ENCODE results near the gene RSRP1. TPM values are rescaled to one million over a fixed set of nuclear protein-coding genes. Genes with fewer than 3 reads are reported as not detected.
A peak's percentile ranks its signal among the peaks of the same experiment; 100 is the strongest.

RSRP1 gene
- total RNA-seq, 1 experiment from 2014 or later, result 55.1 TPM

DNA sequence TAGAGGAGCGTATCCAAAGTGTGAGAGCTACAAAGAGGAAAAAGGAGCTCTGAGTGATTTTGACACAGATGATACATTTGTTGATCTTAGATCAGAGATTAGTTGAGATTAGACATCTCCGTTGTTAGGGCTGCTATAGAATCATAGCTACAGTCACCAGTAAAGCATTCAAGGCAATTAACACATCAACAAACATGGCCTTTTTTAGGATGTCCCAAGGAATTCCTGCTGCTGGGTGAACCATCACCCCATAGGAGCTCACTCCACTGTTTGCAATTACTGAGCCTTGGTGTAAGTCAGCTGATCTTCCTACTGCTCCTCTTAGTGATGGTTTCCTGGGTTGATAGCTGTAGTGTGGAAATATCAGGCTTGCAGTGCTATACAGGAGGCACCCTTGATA lies 6.7 kb upstream of the RSRP1 start:
- H2BK15ac ChIP-seq (ENCODE audit: low read depth, low read length), result no peak overlapping the region
- peaks cover 3% of the 10 kb centered on the region; the same call in 1 of the 2 replicates for H3K4me1 ChIP-seq (ENCODE audit: insufficient read depth, low read length)
- H2AK5ac ChIP-seq (ENCODE audit: insufficient read length, low read length), result no peak overlapping the region
- H2BK120ac ChIP-seq (ENCODE audit: low read depth, low read length, poor library complexity, severe bottlenecking), result no peak overlapping the region
- H4K5ac ChIP-seq (ENCODE audit: insufficient read length, low read depth, low read length), result no peak overlapping the region
- H3K4me2 ChIP-seq (ENCODE audit: insufficient read depth, insufficient read length, low read length), result no peak overlapping the region
- no peak overlapping the region for H3K18ac ChIP-seq (ENCODE audit: insufficient read length, low read depth, low read length)
- no peak overlapping the region for H4K8ac ChIP-seq (replicated peaks; ENCODE audit: insufficient read length, low read depth, low read length)
- no peaks in the 10 kb centered on the region for H4K20me1 ChIP-seq (ENCODE audit: control insufficient read depth, insufficient read depth, insufficient read length)
- Mint-ChIP-seq H3K9me3 (no peaks in the 10 kb centered on the region), H3K27me3 (ENCODE audit: low read depth) (no peaks in the 10 kb centered on the region), H3K27ac (peak overlapping the region; percentile 12 to 44 (median 12); a peak in 4 of 7 replicates), H3K4me1 (peaks cover 25% of the 10 kb centered on the region in 2 experiments), H3K36me3 (ENCODE audit: insufficient read depth in 1 of 3, low read depth in 3 of 3) (no peaks in the 10 kb centered on the region), H3K4me3 (peak overlapping the region in 1 of 2 experiments; percentile 11; a peak in 2 of 5 replicates)
- H3K14ac ChIP-seq (ENCODE audit: insufficient read depth, low read length), result no peak overlapping the region
- H3K79me1 ChIP-seq (ENCODE audit: insufficient read depth, low read depth, low read length, poor library complexity, severe bottlenecking), result no peaks in the 10 kb centered on the region
- no peak overlapping the region for H3K56ac ChIP-seq (ENCODE audit: insufficient read length, low read depth, low read length)
- no peak overlapping the region for H2BK5ac ChIP-seq (ENCODE audit: insufficient read length, low read length)
- no peak overlapping the region for H3K4ac ChIP-seq (ENCODE audit: low read depth, low read length)
- TF ChIP-seq, protein P1, sequence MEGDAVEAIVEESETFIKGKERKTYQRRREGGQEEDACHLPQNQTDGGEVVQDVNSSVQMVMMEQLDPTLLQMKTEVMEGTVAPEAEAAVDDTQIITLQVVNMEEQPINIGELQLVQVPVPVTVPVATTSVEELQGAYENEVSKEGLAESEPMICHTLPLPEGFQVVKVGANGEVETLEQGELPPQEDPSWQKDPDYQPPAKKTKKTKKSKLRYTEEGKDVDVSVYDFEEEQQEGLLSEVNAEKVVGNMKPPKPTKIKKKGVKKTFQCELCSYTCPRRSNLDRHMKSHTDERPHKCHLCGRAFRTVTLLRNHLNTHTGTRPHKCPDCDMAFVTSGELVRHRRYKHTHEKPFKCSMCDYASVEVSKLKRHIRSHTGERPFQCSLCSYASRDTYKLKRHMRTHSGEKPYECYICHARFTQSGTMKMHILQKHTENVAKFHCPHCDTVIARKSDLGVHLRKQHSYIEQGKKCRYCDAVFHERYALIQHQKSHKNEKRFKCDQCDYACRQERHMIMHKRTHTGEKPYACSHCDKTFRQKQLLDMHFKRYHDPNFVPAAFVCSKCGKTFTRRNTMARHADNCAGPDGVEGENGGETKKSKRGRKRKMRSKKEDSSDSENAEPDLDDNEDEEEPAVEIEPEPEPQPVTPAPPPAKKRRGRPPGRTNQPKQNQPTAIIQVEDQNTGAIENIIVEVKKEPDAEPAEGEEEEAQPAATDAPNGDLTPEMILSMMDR (conservative IDR thresholded peaks at IDR 0.05), result no peak
- H2AFZ ChIP-seq (ENCODE audit: low read length), result no peak overlapping the region
- WGBS (ENCODE audit: extremely low coverage, insufficient read length, low lambda C conversion rate), result no CpG with 5 or more reads among the region's 2 CpGs
- no peak overlapping the region for H3K27ac ChIP-seq (ENCODE audit: insufficient read length, low read depth, low read length)
- H2BK12ac ChIP-seq (ENCODE audit: insufficient read length, low read depth, low read length), result no peak overlapping the region
- H3K9me3 ChIP-seq (ENCODE audit: control insufficient read depth, low read depth, low read length), result no peaks in the 10 kb centered on the region
- no peak overlapping the region for H3T11ph ChIP-seq (ENCODE audit: low read length)
- DNase-seq, result peak; percentile 43
- no peak overlapping the region for H3K23ac ChIP-seq (ENCODE audit: insufficient read length, low read depth, low read length)
- no peaks in the 10 kb centered on the region for H3K23me2 ChIP-seq (ENCODE audit: insufficient read length, low read depth, low read length, poor library complexity, severe bottlenecking)
- no peaks in the 10 kb centered on the region for H3K27me3 ChIP-seq (ENCODE audit: insufficient read depth, low read length)
- H4K91ac ChIP-seq (ENCODE audit: insufficient read length, low read depth, low read length), result no peak overlapping the region
- no peak overlapping the region for H2BK20ac ChIP-seq (ENCODE audit: low read depth, low read length, poor library complexity, severe bottlenecking)
- H3K79me2 ChIP-seq (ENCODE audit: insufficient read depth, low read length), result no peaks in the 10 kb centered on the region
- no peak overlapping the region for H3K9ac ChIP-seq (ENCODE audit: extremely low read depth, insufficient read length, low read length)
